Measurements from ENCODE around the gene BMPR1B.
"Not testable (repeated sequence)": the region's sequence is repeated elsewhere in the genome, so short reads cannot be mapped to it uniquely, and the experiment has no call there.

BMPR1B gene

DNA sequence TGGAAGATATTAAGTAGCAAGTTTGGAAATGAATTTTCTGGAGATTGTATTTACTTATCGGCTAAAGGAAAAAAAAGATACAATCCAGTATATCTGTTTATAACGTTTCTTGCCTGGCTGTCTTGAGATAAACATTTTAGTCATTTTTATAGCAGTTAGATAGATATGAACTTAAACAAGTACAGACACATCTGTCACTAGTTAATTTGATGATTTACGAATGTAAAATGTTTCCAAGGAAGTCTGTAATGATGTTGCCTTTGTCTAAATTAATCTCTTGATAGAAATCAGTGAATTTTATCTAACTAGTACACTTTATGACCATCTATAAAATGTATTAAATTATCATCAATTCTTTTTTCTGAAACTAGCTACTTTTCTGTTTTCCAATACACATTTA lies 5.7 kb downstream of the BMPR1B start:
- DNase-seq = no peak

DNA sequence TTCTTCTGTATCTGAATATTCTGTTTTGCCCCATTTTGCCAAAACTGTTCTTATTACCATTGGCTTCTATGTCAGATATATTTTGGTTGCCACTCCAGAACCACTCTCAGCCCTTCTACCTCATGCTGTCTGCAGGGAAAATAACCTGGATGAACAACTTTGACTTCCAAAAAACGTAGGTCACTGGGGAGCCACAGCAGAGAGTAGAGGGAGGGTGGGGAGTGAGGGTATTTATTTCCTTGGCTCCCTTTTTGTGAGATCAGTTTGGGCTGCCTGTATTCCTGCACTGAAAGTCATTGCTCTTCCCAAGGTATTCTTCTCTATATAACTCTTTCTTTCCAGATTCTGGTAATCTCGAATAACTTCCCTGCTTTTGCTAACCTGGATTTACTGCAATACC lies 6.3 kb downstream of the BMPR1B start:
- no peak for DNase-seq

DNA sequence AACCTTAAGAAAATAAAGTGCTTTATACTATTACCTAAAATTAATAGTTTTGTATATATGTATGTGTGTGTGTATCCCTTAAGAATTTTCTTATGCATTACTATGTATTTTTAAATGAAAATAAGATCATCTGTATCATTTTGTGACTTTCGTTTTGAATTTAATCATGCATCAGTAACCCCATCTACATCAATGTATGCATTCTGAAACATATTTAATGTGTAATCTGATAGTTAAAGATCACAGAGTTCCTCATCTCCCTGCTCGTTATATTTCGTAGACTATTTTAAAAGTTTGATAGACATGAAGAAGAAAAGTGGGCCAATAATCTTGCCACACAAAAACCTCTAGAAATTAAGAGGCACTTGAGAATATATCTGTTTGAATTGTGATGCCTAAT lies 7.4 kb downstream of the BMPR1B start:
- DNase-seq = no peak

DNA sequence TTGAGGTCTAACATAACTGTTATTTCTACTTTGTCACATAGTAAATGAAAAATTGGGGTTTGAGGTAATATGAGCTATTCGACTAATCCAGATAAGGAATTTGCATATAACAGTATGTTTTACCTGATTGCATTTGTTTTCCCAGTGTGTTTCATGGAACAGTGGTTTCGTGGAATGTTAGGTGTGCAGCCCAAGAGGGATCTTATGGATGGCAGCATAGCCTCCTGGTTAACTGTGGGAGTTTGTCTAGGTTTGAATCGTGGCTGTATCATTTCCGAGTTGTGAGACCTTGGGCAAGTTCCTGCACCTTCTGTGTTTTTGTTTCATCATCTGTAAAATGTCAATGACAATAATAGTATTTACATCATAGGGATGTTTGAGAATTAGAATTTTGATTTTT lies 7.9 kb downstream of the BMPR1B start:
- DNase-seq = no peak

DNA sequence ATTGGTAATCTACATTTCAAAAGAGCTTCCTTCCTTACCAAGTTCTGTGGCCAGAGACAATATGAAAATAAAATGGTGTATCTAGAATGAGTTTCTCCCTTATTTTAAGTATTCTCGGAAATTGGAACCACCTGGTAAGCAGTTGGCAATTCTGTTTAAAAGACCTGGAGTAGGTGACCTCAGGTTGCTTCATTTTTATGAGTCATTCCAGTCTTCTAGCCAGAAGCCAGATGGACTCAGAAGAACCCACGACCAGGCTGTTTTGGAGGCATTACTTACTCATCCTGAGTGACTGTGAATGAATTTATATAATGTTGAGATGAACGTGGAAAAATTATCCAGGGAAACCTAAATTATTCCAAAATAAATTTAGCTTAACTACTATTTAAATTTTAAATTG lies 9.1 kb downstream of the BMPR1B start:
- no peak for DNase-seq

DNA sequence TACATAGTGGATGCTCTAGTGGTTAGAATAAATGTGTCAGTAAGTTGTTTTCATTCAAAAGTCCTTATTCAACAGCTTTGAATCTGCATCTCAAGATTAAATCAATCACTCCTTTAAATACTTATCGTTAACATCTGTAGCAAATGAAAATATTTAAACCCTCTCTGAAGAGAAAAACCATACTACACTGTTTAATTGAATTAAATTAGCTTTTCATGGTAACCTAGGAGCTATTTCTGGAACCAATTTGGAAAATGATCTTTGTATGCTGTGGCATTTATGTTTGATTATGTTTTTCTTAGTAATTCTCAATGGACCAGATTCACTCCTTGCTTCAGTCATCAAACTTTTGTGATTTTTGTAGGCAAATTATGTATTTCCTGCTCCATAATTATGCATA lies 9.7 kb downstream of the BMPR1B start:
- no peak for DNase-seq

DNA sequence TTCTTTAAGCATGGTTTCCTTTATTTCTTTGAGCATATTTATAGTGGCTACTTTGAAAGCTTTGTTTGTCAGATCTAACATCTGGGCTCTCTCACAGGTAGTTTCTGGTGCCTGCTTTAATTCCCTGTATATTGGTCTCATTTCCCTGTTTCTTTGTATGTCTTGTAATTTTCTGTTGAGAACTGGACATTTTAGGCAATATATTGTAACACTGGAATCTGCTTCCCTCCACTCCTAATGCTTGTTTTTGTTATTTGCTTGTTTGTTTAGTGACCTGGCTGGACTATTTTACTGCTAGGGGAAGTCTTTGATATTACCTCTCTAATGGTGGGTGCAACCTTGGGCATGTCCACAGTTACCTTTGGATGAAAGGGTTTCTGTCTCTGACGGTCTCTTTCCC lies 25.0 kb downstream of the BMPR1B start:
- no peak for DNase-seq

DNA sequence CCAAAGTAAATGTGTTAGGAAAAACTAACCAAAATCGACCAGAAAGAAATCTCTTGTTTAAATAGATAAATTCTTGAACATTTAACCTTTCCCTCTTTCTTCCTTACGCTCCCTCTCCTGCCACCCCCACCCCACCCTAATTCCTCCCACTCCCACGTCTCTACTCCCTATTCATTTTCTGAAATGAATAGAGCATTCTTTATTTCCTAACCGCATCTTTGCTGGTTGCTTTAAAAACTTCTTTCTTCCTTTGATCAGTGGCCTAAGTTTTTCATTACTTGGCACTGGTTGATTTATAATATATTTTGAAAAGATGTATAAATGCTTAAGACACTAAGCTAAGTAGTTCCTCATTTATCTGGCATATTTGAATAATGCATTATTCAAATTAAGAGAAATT lies 33.9 kb downstream of the BMPR1B start:
- no peak for DNase-seq

DNA sequence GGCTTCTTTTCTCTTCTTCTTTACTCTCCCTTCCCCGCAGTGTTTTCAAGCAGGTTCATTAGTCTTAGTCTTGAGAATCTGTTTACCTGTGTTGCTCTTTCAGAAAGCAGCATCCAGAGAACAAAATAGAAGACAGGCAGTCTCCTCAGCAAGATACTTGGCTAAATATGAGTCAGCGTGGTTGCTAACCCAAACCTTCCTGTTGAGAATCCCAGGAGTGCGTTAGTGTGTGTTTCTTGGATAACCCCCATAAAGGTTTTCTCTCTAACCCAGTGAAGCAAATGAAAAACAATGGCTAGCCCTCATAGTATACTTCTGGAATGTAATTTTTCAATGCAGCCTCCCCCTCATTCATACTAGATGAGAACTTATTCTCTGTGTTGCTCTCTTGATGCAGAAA lies 41.1 kb downstream of the BMPR1B start:
- DNase-seq = no peak

DNA sequence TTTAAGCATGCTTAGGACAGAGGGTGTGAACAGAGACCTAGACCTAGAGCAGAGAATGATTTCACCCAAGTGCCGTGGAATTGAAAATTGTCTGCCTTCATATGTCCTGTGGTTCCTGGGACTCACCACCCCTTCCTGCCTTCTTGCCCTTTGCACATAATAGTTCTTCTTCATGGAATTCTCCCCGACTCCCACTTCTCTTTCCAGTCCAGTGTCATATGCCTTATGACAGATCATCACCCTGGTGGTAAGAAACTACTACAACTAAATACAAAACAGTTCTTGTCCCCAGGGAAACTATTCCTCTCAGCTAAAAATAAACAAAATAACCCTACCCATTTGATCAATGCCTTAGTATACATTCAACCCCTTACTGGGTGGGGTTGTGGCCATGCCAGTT lies 43.3 kb downstream of the BMPR1B start:
- no peak for DNase-seq

DNA sequence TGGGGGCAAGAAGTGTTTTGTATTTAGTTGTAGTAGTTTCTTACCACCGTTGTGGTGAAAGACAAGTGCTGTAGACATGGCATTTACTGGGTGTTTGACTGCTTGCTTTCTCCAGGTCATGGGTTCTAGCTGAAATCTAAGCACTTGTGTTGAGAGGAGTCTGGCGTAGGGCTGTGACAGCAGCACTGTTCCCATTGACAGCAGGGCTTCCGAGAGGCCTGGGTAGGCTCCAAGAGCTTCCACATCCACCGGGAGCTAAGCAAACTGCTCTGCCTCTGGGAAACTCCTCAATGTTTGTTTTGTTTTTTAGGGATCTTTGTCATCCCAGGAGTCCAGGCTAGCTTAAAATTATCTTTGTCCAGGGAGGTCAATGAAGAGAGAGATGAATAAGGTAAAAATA lies 44.3 kb downstream of the BMPR1B start:
- no peak for DNase-seq

DNA sequence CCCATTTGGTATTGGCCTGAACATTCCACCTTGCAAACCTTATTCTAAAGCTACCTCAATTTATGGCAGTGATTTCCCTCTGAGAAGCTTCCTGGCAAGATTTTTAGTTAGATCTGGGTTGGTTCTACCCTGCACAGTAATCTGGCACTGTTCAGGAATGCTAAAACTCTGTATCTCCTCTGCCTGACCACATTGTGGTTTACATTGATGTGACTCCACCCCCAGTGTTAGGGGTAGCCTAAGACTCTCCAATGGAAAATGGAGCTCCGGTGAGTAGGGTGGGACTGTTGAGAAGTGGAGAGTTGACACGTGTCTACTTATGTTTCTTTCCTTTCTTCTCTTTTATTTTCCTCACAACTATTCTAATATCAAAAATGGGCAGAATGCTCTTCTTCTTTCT lies 45.4 kb downstream of the BMPR1B start:
- DNase-seq = no peak

DNA sequence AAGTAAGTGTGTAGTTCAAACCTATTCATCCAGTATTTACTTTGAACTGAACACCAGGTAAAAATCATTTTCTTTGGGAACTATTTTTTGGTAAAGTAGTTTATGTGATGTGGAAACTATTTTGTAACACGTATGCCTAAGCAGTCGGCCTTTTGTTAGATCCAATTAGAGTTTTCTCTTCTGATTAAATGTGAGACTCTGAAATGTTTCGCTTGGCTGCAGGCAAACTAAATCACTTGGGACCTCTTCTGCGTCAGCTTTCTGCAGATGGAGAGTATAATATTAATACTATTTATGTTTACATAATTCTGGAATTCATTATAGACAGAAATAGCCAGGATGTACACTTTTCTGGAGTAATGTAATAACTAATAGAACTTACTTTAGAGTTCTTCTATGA lies 46.9 kb downstream of the BMPR1B start:
- no peak for DNase-seq

DNA sequence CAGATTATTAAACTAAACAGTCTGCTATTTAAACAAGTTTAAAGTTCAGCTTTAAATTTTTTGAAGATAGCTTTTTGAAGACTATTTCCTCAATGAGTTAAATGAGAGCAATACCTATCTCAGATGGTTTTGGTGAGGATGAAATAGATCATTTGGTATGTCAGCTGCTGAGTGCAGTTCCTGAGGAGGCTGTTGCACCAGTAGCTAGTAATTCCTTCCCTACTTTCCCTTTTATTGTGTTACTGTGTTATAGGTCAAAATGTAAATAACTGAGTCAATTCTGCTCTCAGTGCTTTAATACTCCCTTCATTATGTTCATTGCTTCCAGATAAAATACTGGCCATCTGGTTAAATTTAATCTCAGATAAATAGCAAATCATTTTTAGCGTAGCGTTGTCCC lies 48.6 kb downstream of the BMPR1B start:
- no peak for DNase-seq

DNA sequence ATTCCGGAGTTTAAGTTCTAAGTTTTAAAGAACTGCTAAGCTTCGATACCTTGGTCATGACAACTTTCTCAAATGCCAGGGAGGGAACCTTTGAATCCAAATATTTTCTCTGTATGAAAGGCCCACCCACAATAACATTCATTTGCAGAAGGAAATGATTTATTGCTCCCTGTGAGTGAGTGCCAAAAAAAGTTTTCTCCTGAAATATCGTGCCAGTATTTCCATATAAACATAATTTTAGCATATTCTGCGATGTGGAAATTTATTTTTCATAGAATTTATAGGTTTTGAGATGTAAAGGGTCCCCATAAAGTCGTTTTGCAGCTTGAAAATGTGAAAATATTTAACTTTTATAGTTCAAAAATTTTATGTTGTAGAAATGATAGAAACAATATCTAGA lies 53.9 kb downstream of the BMPR1B start:
- DNase-seq = no peak

DNA sequence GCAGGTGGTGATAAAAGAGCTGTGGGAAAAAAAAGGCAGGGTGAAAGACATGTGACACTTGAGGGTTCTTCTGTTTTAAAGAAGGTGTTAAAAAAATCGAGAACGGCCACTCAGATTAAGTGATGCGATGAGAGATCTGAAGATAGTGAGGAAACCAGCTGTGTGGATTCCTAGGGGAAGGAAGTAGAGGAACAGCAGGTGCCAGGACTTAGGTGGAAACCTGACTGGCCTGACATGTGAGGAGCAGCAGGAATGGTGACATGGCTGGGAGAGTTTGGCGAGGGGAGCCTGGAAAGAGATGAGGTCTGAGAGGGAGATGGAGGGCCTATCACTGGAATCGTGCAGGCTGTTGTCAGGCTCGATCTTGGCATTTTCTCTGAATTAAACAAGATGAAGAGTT lies 55.5 kb downstream of the BMPR1B start:
- no peak for DNase-seq

DNA sequence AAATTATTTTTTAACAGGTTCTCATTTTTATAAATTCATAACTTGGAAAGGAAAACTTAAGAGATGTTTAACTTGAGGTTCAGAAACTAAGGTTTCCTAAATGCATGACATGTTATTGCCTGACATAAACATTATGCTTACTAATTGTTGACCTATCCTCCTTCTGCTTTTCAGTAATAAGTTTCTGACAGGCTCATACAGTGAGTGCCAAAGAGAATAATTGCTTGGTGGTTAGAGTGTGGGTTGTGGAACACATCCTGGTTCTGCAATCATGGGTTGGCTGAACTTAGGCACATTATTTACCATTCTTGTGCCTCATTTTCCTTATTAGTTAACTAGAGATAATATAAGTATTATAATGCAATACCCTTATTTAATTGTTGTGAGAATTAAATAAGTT lies 56.5 kb downstream of the BMPR1B start:
- DNase-seq = no peak

DNA sequence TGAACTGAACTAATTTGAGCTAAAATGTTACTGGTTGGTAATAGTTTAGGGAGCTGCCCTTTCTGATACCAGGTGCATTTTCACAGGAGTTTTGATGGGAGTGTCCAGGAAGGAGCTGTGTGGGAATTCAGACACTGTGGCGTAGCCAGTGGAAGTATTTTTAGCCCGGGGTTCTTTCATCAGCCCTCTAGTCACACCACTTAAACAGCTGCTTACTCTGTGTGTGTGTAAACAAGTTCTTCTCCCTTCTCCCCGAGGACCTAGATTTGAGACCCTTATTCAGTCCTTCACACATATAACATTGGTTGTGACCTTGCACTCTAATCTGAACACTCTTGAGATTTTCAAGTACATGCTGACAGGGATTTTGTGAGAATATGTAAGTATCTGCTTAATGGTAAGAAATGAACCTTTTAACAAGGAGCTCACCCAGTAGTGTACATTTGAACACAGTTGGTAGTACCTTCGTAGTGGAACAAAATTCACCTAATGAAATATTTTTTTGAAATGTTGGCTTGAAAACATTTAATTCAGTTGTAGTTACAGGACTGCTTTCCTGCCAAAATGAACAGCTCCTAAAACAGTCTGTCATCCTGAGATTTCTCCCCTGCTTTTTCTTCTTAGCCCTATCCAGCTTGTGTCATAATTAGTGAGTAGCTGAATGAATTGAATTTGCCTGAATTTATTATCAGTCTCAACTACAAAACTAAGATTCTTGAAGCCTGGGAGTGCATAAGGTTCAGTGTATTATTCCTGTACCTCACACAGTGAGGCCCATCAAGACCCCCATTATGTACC lies 61.8 kb downstream of the BMPR1B start:
- DNase-seq = no peak

DNA sequence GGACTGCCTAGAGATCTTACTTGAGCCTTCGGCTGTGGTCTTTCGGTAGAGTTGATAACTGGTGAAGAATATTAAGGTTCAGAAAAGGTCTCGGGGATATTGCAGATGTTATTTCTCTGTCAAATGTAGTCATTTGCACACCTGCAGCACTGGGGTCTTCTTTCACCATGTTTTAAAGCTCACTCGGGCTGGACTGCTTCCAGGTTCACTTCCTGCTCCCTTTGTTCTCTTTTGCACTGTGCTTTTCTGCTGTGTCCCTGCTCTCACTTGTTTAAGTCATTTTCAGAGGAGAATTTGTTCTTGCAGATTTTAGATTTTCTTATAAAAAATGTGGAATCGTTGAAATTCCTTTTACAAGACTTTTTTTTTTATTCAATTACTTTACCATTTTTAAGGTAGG lies 68.5 kb downstream of the BMPR1B start:
- DNase-seq = no peak

DNA sequence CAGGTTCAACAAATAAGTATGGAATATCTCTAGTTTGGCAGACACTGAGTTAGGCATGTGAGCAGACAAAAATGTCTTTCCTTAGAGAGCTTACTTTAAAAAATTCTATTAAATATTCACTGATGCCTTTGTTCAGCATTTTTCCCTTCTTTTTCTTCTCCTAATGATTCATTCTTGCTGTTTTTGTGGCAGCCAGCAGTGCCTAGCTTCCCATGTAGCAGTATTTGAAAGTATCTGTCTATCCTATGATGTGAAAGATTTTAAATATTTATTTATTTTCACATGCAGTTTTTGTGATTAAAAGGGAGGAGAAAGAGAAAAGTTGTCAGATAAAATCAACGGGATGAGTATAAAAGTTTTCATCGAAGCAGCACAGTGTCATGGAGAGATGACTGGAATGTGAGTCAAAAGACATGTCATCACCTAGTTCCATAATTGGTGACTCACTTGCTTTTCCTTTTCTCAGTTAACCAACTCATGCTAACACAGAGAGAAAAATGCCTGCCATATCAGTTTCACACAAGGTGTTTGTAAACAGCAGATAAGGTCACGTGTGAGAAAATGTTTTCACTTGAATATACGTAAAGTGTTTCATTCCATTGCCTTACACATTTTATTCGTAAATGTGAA lies 69.8 kb downstream of the BMPR1B start:
- DNase-seq = no peak

DNA sequence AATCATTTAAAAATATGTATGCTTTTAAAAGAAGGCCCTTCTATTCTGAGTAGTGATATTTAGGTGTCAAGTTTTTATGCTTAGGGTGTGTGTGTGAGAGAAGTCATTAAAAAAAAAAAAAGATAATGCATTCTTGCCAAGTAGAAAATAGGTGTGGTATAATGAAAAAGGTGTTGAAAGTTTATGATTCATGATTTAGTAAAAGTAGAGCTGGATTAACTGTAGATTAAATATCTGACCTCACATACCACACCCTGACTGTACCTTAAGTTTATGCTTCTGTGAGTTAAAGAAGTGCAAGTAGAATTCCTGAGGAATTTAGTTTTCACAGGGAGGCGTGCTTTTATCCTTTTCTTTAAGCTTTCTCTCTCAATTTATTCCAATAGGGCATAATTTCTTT lies 71.1 kb downstream of the BMPR1B start:
- no peak for DNase-seq

DNA sequence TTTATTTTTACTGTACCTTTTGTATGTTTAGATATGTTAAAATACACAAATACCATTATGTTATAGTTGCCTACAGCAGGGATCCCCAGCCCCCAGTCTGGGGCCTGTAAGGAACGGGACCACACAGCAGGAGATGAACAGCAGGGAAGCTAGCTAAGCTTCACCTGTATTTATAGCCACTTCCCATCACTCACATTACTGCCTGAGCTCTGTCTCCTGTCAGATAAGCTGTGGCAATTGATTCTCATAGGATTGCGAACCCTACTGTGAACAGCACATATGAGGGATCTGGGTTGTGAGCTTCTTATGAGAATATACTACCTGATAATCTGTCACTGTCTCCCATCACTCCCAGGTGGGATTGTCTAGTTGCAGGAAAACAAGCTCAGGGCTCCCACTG lies 73.9 kb downstream of the BMPR1B start:
- DNase-seq = no peak

DNA sequence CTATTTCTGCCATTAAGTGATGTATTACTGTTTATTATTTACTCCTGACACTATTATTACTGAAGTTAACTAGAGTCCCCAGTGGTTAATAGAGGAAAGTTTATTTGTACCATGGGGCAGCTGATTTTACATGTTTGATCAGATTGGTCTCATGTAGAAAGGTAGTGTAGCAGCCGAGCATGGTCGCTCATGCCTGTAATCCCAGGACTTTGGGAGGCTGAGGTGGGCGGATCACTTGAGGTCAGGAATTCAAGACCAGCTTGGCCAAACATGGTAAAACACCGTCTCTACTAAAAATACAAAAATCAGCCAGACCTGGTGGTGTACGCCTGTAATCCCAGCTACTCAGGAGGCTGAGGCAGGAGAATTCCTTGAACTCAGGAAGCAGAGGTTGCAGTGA lies 74.6 kb downstream of the BMPR1B start:
- DNase-seq = not testable (repeated sequence)

DNA sequence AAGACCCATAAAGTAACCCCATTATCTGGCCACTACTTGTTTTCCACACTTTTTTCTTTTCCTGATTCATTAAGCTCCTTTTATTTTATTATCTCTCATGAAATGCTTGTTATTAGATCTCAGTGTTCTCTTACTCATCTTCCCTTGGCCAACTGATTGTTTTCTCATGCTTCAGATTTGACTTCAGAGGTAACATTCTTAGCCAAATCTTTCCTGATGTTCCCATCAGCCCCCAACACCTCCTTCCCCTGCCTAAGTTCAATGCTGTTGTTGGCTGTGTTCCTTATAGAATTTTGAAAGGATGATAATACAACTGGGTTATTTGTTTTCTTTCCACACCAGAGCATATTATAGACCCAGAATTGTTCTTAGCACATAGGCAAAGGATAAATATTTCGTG lies 75.6 kb downstream of the BMPR1B start:
- DNase-seq = no peak

DNA sequence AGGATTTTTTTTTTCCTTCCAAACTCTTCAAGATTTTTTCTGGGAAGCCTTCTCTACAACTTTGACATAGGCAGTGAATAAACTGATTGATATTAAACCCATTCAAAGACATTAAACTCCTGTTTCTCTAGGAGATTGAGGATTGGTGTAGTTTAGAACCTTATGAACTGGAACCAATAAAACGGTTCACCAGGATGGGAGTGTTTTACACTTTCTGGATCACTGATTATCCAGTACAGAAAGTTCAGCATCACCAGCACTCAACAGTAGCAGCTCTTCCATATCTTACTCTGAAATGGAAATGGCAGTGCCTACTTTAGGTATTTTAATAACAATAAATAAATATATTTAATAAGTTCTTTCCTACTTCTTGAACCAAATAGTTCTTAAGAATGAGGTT lies 76.7 kb downstream of the BMPR1B start:
- no peak for DNase-seq
